Fibroblast of lung (primary cell): ENCODE measurements around the gene VWA2. TPM values are rescaled to one million over a fixed set of nuclear protein-coding genes. Genes with fewer than 3 reads are reported as not detected.

Source experiments
- DNase-seq, 2 donors: peaks; one replicate each; pipeline versions ENCODE4 v3.0.0 to v3.0.0-alpha.2; 2010; ENCODE audit warnings: low read depth in 2 of 2
- H2AFZ ChIP-seq: 2 replicates; pipeline ENCODE4 v1.5.1; 2012; ENCODE audit warnings: low read length, control low read depth, inconsistent platforms
- H3K27ac ChIP-seq: 2 replicates; pipeline ENCODE4 v1.5.1; 2011; ENCODE audit warnings: low read length, control low read depth; ENCODE audit not compliant: insufficient read depth
- H3K27me3 ChIP-seq: 2 replicates; pipeline ENCODE4 v1.5.1; 2011; ENCODE audit warnings: mild to moderate bottlenecking, low read length; ENCODE audit not compliant: control insufficient read depth, insufficient read depth
- H3K36me3 ChIP-seq: 2 replicates; pipeline ENCODE4 v1.5.1; 2011; ENCODE audit warnings: low read length; ENCODE audit not compliant: control insufficient read depth, insufficient read depth
- H3K4me1 ChIP-seq: 2 replicates; pipeline ENCODE4 v1.5.1; 2011; ENCODE audit warnings: low read length; ENCODE audit not compliant: control insufficient read depth, insufficient read depth; ENCODE audit errors: extremely low read depth
- H3K4me2 ChIP-seq: 2 replicates; pipeline ENCODE4 v1.5.1; 2011; ENCODE audit warnings: low read length, control low read depth; ENCODE audit not compliant: insufficient read depth; ENCODE audit errors: extremely low read depth
- H3K4me3 ChIP-seq, 4 experiments: fragments of 200-600 bp in 1 of 4; sonication (generic) in 1 of 4; replicated peaks in 1 of 4; 2 replicates each; pipeline ENCODE4 v1.5.1; 2011 to 2016; ENCODE audit warnings: low read length in 4 of 4, low read depth in 3 of 4, mild to moderate bottlenecking in 3 of 4, control low read depth in 2 of 4, inconsistent platforms in 1 of 4, mixed read lengths in 1 of 4; ENCODE audit not compliant: insufficient read depth in 1 of 4; ENCODE audit errors: control extremely low read depth in 1 of 4
- H3K79me2 ChIP-seq: 2 replicates; pipeline ENCODE4 v1.5.1; 2012; ENCODE audit warnings: mild to moderate bottlenecking, low read length, inconsistent platforms; ENCODE audit not compliant: control insufficient read depth, insufficient read depth
- H3K9ac ChIP-seq: 2 replicates; pipeline ENCODE4 v1.5.1; 2011; ENCODE audit warnings: mild to moderate bottlenecking, low read length, control low read depth; ENCODE audit not compliant: insufficient read depth
- H3K9me3 ChIP-seq: 2 replicates; pipeline ENCODE4 v1.5.1; 2012; ENCODE audit warnings: low read depth, low read length; ENCODE audit not compliant: control insufficient read depth, insufficient read depth
- H4K20me1 ChIP-seq: 2 replicates; pipeline ENCODE4 v1.5.1; 2011; ENCODE audit warnings: low read length; ENCODE audit not compliant: control insufficient read depth, insufficient read depth; ENCODE audit errors: extremely low read depth
- EZH2 ChIP-seq: IDR thresholded peaks from 2 replicates; pipeline ENCODE4 v1.5.1; 2012; ENCODE audit warnings: low read length, control low read depth, mild to moderate bottlenecking; ENCODE audit errors: missing control alignments
- polyA plus RNA-seq, 2 donors: library from polyadenylated mRNA; depleted of rRNA in 1 of 2; stranded (reverse) in 1 of 2; unstranded in 1 of 2; fragments of >200 nt; gene quantifications; 2 replicates each; pipeline ENCODE4 v1.2.1, GENCODE V29; 2011 to 2012; ENCODE audit warnings: missing spikeins in 1 of 2
- total RNA-seq: library from RNA; depleted of rRNA; stranded (reverse); fragments of >200 nt; gene quantifications from 2 replicates; pipeline ENCODE4 v1.2.1, GENCODE V29; 2014
- TF ChIP-seq, protein P1 (sequence below), 2 donors: IDR thresholded peaks in 1 of 2; conservative IDR thresholded peaks in 1 of 2; 1 replicate in 1 of 2; 2 replicates in 1 of 2; pipeline ENCODE4 v1.5.1; 2011 to 2012; ENCODE audit warnings: low read length in 2 of 2, control low read depth in 1 of 2, inconsistent platforms in 1 of 2, low read depth in 1 of 2, mild to moderate bottlenecking in 1 of 2

VWA2 gene
- total and polyA plus RNA-seq, 2 donors (not counting 1 experiment from before 2014, with no cell fraction given): 0.11 to 0.17 TPM

DNA sequence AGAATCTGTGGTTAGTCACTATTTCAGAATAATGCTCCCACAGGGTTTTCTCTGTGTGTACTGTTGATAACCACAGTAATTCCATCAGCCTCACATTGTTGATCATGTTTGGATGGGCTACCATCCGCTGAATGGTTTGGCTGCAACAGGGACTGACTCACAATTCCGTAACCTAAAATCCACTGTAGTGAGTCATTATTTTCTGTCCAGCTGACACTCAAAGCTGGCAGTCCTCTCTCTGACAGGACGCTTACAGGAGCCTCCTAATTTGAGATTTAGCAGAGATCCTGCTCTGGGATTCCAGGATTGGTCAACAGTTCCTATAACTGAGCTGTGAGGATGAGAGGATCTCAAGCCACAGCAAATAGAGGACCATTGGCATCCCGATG lies 32.7 kb downstream of the VWA2 start:
- no peak overlapping the region for H2AFZ ChIP-seq
- no peaks in the 10 kb centered on the region for H3K9me3 ChIP-seq
- TF ChIP-seq EZH2: no peak
- no peaks in the 10 kb centered on the region for H3K79me2 ChIP-seq
- no peak overlapping the region for H3K9ac ChIP-seq
- H3K4me3 ChIP-seq: no peak overlapping the region
- H3K36me3 ChIP-seq: no peaks in the 10 kb centered on the region
- H4K20me1 ChIP-seq: no peaks in the 10 kb centered on the region
- peak overlapping the region; percentile 63 for H3K4me2 ChIP-seq
- peak overlapping the region; percentile 63 for H3K27ac ChIP-seq
- H3K27me3 ChIP-seq: no peaks in the 10 kb centered on the region
- DNase-seq: peak; percentile 96 to 98
- peaks cover 13% of the 10 kb centered on the region for H3K4me1 ChIP-seq

DNA sequence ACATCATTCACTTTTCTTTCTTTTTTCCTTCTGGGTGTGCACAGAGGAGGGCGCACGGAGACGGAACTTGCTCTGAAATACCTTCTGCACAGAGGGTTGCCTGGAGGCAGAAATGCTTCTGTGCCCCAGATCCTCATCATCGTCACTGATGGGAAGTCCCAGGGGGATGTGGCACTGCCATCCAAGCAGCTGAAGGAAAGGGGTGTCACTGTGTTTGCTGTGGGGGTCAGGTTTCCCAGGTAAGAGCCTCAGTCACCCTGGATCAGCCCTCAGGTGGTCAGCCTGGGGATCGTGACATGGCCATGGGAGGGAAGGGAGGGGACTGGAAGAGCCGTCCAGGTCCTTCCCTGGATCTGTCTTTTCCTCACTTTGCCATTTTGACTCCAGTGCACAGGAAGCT lies 33.6 kb downstream of the VWA2 start:
- Histone ChIP-seq H2AFZ (no peak overlapping the region), H3K36me3 (no peaks in the 10 kb centered on the region)
- no peak for TF ChIP-seq EZH2
- TF ChIP-seq, protein P1, sequence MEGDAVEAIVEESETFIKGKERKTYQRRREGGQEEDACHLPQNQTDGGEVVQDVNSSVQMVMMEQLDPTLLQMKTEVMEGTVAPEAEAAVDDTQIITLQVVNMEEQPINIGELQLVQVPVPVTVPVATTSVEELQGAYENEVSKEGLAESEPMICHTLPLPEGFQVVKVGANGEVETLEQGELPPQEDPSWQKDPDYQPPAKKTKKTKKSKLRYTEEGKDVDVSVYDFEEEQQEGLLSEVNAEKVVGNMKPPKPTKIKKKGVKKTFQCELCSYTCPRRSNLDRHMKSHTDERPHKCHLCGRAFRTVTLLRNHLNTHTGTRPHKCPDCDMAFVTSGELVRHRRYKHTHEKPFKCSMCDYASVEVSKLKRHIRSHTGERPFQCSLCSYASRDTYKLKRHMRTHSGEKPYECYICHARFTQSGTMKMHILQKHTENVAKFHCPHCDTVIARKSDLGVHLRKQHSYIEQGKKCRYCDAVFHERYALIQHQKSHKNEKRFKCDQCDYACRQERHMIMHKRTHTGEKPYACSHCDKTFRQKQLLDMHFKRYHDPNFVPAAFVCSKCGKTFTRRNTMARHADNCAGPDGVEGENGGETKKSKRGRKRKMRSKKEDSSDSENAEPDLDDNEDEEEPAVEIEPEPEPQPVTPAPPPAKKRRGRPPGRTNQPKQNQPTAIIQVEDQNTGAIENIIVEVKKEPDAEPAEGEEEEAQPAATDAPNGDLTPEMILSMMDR (conservative IDR thresholded peaks at IDR 0.05 in 1 of 2, IDR thresholded peaks at IDR 0.05 in 1 of 2; ENCODE audit: low read depth in 1 of 2, low read length in 2 of 2): no peak

DNA sequence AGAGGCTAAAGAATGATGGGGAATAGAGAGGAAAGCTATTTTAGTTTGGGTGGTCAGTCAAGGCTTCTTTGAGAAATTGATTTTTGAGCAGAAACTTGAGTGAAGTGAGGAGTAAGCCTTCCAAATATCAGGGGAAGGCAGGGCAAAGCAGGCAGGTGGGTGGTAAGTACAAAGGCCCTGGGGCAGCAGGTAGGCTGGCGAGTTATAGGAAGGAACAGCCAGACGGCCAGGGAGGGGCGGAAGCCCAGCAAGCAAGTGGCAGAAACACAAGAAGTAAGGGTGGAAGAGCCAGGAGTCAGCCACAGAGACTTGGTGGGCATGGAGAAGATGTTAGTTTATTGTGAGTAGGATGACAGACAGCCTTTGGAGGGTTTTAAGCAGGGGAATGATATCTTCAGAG lies 34.9 kb downstream of the VWA2 start:
- Histone ChIP-seq H3K79me2 (no peaks in the 10 kb centered on the region), H4K20me1 (no peaks in the 10 kb centered on the region), H3K9me3 (no peaks in the 10 kb centered on the region), H3K4me2 (no peak overlapping the region), H2AFZ (no peak overlapping the region), H3K36me3 (no peaks in the 10 kb centered on the region), H3K27ac (no peak overlapping the region), H3K9ac (no peak overlapping the region), H3K4me3 (no peak overlapping the region), H3K27me3 (peaks cover 11% of the 10 kb centered on the region), H3K4me1 (peaks cover 13% of the 10 kb centered on the region)
- no peak for TF ChIP-seq EZH2
- TF ChIP-seq, protein P1 (conservative IDR thresholded peaks at IDR 0.05 in 1 of 2, IDR thresholded peaks at IDR 0.05 in 1 of 2; ENCODE audit: low read depth in 1 of 2, low read length in 2 of 2): no peak
- no peak for DNase-seq

More for the DNA sequence above, 33.6 kb downstream of the VWA2 start:
- H3K4me1 ChIP-seq: peaks cover 13% of the 10 kb centered on the region
- no peak overlapping the region for H3K27ac ChIP-seq
- no peak overlapping the region for H3K4me2 ChIP-seq
- H3K9ac ChIP-seq: no peak overlapping the region
- H3K79me2 ChIP-seq: no peaks in the 10 kb centered on the region
- H4K20me1 ChIP-seq: no peaks in the 10 kb centered on the region
- H3K4me3 ChIP-seq: no peak overlapping the region
- DNase-seq: no peak
- H3K9me3 ChIP-seq: no peaks in the 10 kb centered on the region
- peaks cover 2% of the 10 kb centered on the region for H3K27me3 ChIP-seq
